Panc1 (cell line): ENCODE data around the gene NSG2. TPM values are rescaled to one million over a fixed set of nuclear protein-coding genes. Genes with fewer than 3 reads are reported as not detected.

Experiments
- ATAC-seq: fragments of 200-7000 bp; cut with Tn5 transposase; 2 replicates; pipeline ENCODE4 v1.9.1; 2020; ENCODE audit warnings: mild to moderate bottlenecking, moderate library complexity
- BruUV-seq: library from RNA; stranded (reverse); fragments of 400-500 nt; replicated peaks from 2 replicates; lab custom pipeline; 2021; lab: Mats Ljungman, UMichigan
- CTCF ChIA-PET: fragments of 300-600 bp; sonication (Branson Sonifier 250); formaldehyde crosslinking; loops from one replicate; lab custom pipeline; 2022; ENCODE audit warnings: antibody characterized with exemption; lab: Charles Lee
- POLR2A ChIA-PET: fragments of 300-600 bp; sonication (Branson Sonifier 250); formaldehyde crosslinking; loops from one replicate; lab custom pipeline; 2022; ENCODE audit warnings: antibody characterized with exemption; lab: Charles Lee
- DNase-seq: peaks from one replicate; pipeline ENCODE4 v3.0.0-alpha.2; 2010; ENCODE audit warnings: low read depth, low spot score
- H3K27ac ChIP-seq: 2 replicates; pipeline ENCODE4 v1.5.1; 2011; ENCODE audit warnings: mild to moderate bottlenecking, low read length, inconsistent platforms
- H3K27me3 ChIP-seq: fragments of 200-500 bp; sonication (Bioruptor generic); 2 replicates; pipeline ENCODE4 v1.6.0; 2014; ENCODE audit warnings: low read length, inconsistent platforms; ENCODE audit not compliant: control insufficient read depth, insufficient read depth
- H3K36me3 ChIP-seq: fragments of 200-500 bp; sonication (Bioruptor generic); 2 replicates; pipeline ENCODE4 v1.5.1; 2014; ENCODE audit warnings: inconsistent platforms, mild to moderate bottlenecking, low read length, moderate library complexity; ENCODE audit not compliant: control insufficient read depth, insufficient read depth
- H3K4me1 ChIP-seq: 2 replicates; pipeline ENCODE4 v1.5.1; 2011; ENCODE audit warnings: inconsistent platforms, mild to moderate bottlenecking, low read length, moderate library complexity; ENCODE audit not compliant: control insufficient read depth, insufficient read depth
- H3K4me3 ChIP-seq, 2 experiments: 2 replicates each; pipeline ENCODE4 v1.5.1; 2011 to 2012; ENCODE audit warnings: low read depth in 2 of 2, low read length in 2 of 2, mild to moderate bottlenecking in 2 of 2, inconsistent platforms in 1 of 2, moderate library complexity in 1 of 2
- H3K9me3 ChIP-seq: fragments of 200-500 bp; sonication (Bioruptor generic); 2 replicates; pipeline ENCODE4 v1.5.1; 2014; ENCODE audit warnings: low read depth, mild to moderate bottlenecking, inconsistent platforms, low read length, moderate library complexity; ENCODE audit not compliant: control insufficient read depth, insufficient read depth
- CTCF ChIP-seq: fragments of 450-650 bp; IDR thresholded peaks from 2 replicates; pipeline ENCODE4 v1.5.1; 2017; ENCODE audit warnings: mild to moderate bottlenecking
- POLR2AphosphoS5 ChIP-seq: IDR thresholded peaks from 2 replicates; pipeline ENCODE4 v1.6.1; 2012; ENCODE audit warnings: mild to moderate bottlenecking, low read depth, low read length, moderate library complexity
- REST ChIP-seq, 2 experiments: IDR thresholded peaks; 2 replicates each; pipeline ENCODE4 v1.6.1; 2011 to 2012; ENCODE audit warnings: low read depth in 2 of 2, control low read depth in 1 of 2, low read length in 1 of 2, mild to moderate bottlenecking in 1 of 2, moderate library complexity in 1 of 2; ENCODE audit not compliant: insufficient read depth in 1 of 2
- SIN3A ChIP-seq: IDR thresholded peaks from 2 replicates; pipeline ENCODE4 v1.6.1; 2012; ENCODE audit warnings: low read depth, mild to moderate bottlenecking, low read length, moderate library complexity, borderline replicate concordance; ENCODE audit not compliant: insufficient read depth
- TCF7L2 ChIP-seq: IDR thresholded peaks from 2 replicates; pipeline ENCODE4 v1.6.1; 2011; ENCODE audit warnings: mild to moderate bottlenecking, low read depth, low read length, inconsistent platforms
- in situ Hi-C: cut with HindIII; loops from 2 replicates; pipeline ENCODE4 v1.10.0; 2016; ENCODE audit warnings: low sequenced_read_pairs, low pct_unique_long_range_greater_than_20kb
- intact Hi-C: fragments of 100-400 bp; cut with micrococcal nuclease; formaldehyde crosslinking; loops from one replicate; pipeline ENCODE4 v1.10.0; 2022; ENCODE audit not compliant: unreplicated experiment
- total RNA-seq: library from RNA; stranded (reverse); gene quantifications from one replicate; pipeline ENCODE4 v1.2.1, GENCODE V29; 2021; ENCODE audit not compliant: unreplicated experiment

The NSG2 gene
- total RNA-seq, 1 experiment from 2014 or later = not detected

GRCh38 chr5:174145091-174145490 is 99.6 kb downstream of the NSG2 start:
- in situ Hi-C loops (no loop called here), intact Hi-C loops (no loop called here)
- Histone ChIP-seq H3K4me3 (no peak overlapping the region), H3K9me3 (no peaks in the 10 kb centered on the region), H3K36me3 (no peaks in the 10 kb centered on the region), H3K27ac (no peak overlapping the region), H3K27me3 (peaks cover 10% of the 10 kb centered on the region), H3K4me1 (no peaks in the 10 kb centered on the region)
- 0 out of 2 replicates have a peak, but pooled peaks have one; percentile 17 for ATAC-seq
- BruUV-seq = no TSS peak
- no peak for TF ChIP-seq POLR2AphosphoS5
- TF ChIP-seq REST (IDR thresholded peaks at IDR 0.05; ENCODE audit: insufficient read depth in 1 of 2, low read depth in 2 of 2, low read length in 1 of 2) = no peak
- no peak for TF ChIP-seq CTCF
- no peak for TF ChIP-seq SIN3A
- no peak for DNase-seq
- CTCF ChIA-PET = no interaction called here
- POLR2A ChIA-PET = no interaction called here

GRCh38 chr5:174145821-174146220 is 100.3 kb downstream of the NSG2 start:
- DNase-seq (no peak), ATAC-seq (no peak)
- intact Hi-C loops = no loop called here
- Histone ChIP-seq H3K27ac (no peak overlapping the region), H3K9me3 (no peaks in the 10 kb centered on the region), H3K36me3 (no peaks in the 10 kb centered on the region), H3K4me3 (no peak overlapping the region), H3K4me1 (no peaks in the 10 kb centered on the region), H3K27me3 (peaks cover 10% of the 10 kb centered on the region)
- in situ Hi-C loops = no loop called here
- ChIA-PET POLR2A (no interaction called here), CTCF (no interaction called here)
- no peak for TF ChIP-seq TCF7L2
- no peak for TF ChIP-seq POLR2AphosphoS5
- TF ChIP-seq CTCF = no peak
- TF ChIP-seq SIN3A = no peak
- TF ChIP-seq REST (IDR thresholded peaks at IDR 0.05; ENCODE audit: insufficient read depth in 1 of 2, low read depth in 2 of 2, low read length in 1 of 2) = no peak
- no TSS peak for BruUV-seq
